HT1080 (cell line): ENCODE results near the gene BRME1. TPM values are rescaled to one million over a fixed set of nuclear protein-coding genes. Genes with fewer than 3 reads are reported as not detected.

ENCODE experiments used
- DNase-seq: peaks from one replicate; pipeline ENCODE4 v3.0.0-alpha.2; 2015; ENCODE audit warnings: low read depth
- total RNA-seq: library from RNA; depleted of rRNA; stranded (reverse); fragments of >200 nt; shearing (Covaris generic); gene quantifications from 2 replicates; pipeline ENCODE4 v1.2.3, GENCODE V29; 2014

Gene BRME1
- total RNA-seq, 1 experiment from 2014 or later, result 2.0 TPM

DNA sequence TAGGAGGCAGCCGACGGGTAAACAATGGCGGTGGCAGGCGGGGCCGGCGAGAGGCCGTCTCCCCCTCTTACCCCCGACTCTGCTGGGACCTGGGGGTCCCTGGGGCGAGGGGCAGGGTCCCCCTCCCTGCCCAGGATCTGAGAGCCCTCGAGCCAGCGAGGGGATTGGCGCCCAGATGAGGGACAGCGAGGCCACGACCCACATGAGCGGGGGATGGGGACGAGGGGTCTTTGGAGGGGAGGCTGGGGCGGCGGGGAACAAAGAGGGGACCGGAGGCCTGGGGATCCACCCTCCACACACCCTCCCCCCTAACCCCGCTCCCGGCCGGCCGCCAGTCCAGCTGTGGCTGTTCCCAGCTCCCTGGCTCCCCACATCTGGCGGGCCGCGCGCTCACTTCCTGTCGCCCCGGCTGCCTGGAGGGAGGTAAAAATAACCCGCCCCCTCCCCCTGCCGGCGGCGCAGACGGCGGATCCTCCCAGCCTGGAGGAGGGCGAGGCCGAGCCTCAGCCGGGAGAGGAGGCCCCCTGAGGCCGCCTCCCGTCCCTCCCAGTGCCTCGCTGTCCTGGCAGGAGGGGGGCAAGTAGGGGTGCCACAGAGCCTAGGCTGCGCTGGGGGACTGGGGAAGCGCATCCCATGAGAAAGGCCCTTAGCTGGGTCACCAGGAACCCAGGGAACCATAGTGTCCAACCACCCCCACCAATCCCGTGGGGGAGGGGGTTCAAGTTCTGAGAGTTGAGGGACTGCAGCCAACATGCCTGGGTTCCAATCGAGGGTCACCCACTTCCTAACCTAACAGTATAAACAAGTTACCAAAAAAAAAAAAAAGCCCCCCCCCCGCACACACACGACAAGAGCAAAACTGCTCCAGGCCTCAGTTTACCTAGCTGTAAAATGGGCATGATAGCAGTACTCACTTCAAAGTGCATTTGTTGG is 58.2 kb downstream of the BRME1 start:
- peak; percentile 93 for DNase-seq

DNA sequence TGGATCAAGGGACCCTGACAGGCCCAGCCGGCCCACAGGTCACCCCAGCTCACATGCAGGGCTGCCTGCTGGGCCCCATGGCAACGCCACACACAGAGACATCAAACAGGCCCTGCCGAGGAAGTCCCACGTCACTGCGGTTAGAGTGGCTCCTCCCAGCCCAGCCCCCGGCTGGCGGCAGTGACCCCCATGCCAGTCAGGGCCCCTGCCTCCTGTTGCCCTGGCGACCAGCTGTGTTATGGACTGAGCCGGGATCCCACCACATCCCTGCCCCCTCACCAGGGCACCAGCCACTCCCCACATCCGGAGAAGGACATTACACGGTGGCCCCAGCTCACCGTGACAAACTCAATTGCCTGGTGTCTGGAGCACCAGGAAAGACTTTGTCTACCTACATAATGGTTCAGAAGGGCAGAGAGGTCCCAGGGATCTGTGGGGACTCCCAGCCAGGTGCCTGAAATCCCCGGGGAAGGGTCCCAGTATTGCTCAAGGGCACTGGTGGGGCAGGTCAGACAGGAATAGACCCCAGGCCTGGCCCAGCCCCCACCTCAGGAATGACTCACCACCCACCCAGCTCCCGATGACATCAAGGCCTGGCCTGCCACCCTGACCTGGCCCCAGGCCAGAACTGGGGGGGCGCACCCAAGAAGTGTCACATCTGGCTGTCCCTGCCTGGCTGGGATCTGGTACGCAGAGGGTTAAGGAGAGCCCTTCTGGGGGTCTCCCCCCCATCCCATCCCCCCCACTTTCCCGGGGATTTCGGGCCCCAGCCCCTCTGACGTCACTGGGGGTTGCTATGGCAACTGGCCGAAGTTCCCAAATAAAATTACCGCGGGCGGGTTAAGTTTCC is 59.1 kb downstream of the BRME1 start:
- peak; percentile 98 for DNase-seq

DNA sequence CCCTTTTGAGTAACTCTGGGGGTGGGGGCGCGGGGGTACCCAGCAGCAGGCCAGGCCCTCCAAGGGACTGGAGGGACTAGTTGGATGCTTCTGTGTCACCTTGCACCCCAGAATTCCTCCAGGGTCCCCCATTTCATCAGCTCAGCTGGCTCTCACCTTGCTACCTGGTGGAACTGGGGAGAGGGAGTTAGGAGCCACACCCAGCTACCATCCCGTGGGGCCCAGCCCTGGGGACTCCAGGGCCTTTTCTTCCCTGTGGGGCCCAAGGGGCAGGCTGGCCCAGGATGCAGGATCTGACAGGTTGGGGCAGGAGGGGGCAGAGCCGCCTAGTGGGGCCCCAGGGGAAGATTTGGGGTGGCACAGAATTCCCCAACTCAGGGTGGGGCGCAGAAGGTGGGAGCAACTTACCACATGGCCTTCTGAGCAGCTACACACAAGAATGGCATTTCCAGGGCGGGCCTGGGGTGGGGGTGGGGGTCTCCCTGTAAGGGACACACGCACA is 61.7 kb downstream of the BRME1 start:
- DNase-seq, result no peak

DNA sequence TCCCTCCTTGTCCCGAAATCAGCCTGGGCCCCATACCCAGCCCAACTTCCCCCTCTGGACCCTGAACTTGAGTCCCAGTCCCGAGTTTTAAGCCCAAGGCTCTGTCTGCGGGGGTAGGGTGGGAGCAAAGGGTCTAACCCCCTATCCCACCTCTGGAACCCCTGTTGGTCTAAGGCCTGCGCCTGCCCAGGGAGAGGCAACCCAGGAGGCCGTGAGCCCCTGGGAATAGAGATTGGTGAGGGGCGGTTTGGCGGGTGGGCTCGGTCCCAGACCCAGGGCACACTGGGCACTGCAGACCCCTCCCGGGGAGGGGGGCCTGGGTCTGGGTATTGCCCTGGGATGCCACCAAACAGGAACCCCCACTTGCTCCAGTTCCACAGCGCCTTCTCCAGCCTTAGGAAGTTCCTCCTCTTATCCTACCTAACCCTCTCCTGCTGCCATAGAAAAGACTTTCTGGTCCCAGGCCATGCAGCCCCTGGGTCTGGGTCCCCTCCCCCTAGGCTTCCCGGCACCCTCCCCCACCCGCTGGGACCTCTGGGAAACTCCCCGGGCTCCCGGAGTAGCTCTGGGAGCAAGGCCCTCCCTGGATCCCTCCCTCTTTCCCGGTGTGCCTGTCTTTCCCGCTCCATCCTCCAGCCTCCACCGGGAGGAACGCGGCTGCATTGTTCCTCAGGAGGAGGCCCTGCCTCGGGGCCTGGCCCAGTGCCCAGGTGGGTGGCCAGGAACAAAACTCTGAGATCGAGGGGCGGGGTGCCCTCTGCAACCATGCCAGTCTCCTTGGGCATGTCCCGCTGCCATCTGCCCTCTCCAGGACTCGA is 62.6 kb downstream of the BRME1 start:
- DNase-seq, result peak; percentile 68

DNA sequence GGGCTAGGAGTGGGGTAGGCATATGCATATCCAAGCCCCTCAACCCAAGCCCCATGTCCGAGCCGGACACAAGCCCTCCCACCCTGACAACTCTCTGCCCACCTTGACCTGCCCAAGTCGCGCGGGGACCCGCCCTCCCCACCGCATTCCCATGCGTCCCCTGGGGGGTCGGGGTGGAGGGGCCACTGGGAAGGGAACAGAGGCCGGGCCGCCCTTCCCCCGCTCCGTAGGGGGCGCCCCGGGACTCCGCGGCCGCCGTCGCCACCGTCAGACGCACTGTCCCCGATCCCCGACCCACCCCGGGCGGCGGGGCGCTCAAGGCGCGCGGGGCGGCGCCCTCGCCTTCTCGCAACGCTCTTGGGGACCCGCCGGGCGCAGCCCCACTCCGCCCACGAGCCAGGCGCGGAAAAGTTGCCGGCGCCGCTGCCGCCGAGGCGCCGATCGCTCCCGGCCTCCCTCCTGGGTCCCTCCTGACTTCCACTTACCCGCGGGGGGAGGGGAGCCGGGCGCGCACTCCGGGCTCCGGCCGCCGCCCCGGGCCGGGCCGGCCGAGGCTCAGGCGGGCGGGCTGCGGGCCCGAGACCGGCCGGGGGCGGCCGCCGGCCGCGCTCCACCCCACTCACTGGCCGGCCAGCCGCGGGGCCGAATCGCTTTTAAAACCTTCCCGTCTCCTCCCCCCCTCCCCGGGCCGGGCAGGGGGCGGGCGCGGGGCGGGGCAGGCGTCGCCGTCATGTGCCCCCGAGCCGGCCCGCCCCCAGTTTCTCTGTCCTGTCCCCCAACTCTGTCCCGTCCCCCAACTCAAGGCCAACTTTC is 63.4 kb downstream of the BRME1 start:
- peak; percentile 66 for DNase-seq

DNA sequence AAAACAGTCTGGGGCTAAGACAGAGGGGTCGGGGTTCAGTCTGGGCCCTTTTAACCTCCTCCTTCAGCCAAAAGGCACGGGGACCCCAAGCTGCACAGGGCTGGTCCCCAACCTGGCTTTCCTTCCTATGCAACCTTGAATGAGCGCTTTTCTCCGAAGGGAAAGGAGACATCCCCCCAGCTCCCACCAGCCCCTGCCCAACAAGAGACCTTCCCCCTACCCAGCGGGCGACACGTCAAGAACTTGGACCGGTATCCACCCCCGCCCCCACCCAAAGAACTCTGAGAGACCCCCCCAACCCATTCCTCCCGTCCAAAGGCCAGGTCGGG is 64.0 kb downstream of the BRME1 start:
- no peak for DNase-seq

DNA sequence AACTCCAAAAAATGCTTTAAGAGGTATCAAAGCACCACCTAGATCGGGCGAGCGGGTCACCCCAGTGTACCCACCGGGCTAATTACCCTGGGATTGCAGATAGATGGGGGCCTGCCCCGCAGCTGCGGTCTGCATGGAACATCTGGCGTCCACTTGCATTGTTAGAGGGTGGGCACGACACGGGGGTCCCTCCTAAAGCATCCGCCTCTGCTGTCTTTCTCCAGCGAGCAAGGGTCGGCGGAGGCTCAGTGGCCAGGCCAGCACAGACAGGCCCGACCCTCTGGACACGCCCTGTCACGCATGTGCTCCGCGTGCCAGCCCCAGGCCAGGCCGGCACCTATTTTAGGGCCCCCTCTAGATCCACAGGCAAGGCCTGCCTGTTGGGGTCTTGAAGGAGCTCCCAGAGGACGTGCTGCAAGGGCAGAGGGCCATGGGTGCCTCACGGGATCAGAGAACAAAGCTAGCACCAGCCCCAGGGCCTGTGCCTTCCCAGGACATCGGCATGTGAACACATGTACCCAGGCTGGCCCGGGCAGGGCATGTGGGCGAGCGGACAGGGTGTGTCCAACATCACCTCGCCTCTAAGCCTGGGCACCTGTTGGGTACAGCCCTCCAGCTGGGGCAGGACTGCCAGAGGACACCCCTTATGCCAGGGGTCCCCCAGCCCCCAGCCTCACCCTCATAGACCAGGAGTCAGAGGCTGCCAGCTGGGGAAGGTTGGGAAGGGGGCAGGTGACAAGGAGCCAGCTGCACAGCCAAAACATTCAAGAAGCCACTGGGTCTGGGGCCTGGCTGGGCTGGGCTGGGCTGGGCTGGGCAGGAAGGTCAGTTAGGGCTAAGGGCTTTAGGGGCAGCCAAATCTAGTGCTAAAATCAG is 64.6 kb downstream of the BRME1 start:
- peak; percentile 69 for DNase-seq

DNA sequence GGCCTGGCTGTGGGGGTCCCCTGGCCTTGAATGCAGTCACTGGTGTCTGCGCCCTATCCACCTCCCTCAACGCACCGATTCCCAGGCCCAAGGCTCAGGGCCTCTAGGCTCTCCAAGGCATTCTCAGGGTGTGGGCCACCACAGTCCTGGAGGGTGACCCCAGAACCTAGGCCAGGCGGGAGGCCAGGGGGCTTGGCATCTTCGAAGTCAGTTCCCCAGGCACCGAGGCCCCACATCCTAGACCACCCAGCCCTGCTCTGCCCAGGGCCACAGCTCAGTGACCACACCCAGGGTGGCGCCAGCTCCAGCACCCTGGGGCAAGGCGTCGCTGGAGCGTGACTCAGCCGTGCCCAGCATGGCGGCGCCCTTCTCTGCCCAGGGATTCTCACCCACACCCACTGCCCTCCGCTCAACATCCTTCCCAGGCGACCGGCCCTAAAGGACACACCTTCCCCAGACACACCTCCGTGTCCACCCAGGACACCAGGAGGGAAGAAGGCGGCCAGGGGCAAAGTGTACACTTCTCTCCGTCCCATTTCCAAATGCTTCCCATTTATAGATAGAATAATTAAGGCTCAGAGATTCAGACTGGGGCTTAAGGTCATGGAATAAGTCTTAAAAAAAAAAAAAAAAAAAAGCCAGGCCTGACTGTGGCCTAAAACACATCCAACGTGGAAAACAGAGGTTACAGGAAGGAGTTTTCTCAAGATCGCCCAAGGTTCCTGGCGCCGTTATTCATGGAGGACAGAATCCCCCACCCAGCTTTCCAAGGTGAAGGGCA is 65.4 kb downstream of the BRME1 start:
- DNase-seq, result peak; percentile 84

DNA sequence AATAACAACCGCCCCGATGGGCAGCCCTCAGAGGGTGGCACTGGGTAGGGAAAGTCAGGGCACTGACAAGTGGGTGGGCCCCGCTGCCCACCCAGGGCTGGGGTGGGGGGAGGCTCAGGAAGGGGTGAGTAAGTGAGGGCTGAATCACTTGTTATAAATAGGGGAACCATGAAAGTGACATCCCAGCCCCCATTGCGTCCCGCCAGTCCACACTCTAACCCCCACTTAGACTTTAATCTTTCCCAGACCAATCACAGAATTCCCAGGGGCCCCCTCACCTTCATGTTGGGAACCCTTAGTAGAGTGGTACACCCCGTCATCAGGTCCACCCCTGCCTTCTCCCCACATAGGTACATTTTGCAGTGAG is 66.0 kb downstream of the BRME1 start:
- DNase-seq, result no peak

DNA sequence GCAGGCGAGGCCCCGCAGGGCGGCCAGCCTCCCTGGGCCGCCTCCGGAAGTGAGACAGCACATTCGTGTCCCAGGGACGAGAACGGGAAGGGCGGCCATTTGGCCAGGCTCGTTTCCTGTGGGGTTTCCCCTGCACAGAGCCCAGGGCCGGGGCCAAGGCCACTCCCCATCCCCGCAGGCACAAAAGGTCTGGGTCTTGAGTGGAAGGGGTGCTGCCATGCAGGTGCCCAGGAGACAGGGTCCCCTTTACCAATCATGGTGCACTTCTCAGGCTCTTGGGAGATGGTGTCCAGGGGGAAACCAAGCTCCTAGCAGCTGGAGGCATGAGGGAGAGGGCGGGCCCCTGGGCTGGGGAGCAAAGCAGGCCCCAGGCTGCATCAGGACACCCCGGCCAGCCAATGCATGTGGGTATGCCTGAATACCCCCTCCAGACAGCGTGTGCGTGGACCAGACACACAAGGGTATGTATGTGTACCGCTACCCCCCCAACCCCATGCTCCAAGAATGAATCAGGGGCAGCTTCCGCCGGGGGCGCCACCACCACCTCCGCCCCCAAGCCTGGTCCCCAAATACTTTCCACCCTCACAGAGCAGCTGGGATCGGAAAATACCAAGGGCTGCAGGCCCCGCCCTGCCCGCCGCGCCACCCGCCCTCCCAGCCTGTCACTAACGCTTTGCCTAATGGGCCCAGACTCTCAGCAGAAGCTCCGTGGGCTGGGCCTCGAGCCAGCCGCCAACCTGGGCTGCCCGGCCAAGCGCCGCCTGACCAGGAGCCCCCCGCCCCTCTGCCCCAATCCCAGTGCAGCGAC is 66.6 kb downstream of the BRME1 start:
- DNase-seq, result peak; percentile 90

DNA sequence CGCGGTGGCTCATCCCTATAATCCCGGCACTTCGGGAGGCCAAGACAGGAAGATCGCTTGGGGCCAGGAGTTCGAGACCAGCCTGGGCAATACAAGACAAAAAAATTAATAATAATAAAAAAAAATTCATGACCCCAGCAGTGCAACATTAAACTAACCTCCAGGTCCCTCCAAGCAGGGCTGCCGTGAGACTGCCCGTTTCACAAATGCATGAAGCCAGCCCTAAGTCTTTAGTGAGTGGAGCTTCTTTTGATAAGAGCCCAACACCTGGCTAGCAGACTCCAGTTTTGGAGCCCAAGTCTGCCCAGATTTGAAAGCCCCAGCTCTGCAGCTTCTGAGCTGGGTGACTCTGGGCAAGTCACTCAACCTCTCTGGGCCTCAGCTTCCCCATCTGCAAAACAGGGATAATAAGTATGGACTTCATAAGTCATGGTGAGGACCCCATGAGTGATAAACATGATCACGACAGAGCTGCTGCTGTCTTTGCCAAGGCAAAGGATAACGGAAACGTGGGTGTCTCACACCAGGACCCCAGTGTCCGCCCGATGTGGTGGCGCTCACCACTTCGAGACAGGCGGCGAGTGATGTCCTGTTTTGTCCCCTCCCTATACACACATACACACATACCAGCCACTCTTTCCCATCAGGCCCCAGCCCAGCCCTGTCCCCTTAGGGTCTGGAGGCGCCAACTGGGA is 67.3 kb downstream of the BRME1 start:
- DNase-seq, result no peak

DNA sequence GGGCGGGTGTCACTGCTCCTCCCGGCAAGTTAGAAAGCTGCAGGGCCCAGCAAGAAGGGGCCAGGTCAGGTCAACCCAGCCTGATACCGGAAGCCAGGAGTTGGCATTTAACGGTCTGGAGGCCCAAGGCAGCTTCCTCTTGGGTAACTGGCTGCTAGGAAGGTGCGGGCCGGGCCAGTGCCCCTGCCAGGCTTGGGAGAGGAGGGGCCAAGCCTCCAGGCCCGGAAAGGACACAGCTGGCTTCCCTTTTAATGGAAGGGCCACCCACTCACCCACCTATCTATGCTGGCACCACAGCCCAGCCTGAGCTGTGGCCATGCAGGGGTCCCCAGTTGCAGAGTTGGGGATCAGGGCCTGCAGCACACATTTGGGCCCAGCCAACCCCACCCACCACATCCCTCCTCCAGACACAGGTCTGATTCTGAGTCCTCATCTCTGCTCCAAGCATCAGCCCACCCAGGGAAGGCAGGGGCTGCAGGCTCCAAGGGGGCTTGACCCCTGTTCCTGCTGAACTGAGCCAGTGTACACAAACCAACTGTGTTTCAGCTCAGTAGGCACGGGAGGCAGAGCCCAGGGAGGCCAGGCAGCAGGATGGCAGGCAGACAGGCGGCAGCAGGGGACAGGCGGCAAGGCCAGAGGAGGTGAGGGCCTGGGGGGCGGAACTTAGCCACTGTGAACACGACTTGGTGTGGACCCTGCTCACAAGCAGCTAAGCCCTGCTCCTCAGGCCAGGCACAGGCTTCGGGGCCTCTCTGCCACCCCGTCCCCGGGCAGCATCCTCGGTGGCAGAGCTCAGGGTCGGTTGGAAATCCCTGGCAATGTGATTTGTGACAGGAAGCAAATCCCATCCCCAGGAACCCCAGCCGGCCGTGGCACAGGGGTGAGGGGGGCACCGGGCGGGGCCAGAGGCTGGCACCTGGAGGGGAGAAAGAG is 69.9 kb downstream of the BRME1 start:
- DNase-seq, result no peak

DNA sequence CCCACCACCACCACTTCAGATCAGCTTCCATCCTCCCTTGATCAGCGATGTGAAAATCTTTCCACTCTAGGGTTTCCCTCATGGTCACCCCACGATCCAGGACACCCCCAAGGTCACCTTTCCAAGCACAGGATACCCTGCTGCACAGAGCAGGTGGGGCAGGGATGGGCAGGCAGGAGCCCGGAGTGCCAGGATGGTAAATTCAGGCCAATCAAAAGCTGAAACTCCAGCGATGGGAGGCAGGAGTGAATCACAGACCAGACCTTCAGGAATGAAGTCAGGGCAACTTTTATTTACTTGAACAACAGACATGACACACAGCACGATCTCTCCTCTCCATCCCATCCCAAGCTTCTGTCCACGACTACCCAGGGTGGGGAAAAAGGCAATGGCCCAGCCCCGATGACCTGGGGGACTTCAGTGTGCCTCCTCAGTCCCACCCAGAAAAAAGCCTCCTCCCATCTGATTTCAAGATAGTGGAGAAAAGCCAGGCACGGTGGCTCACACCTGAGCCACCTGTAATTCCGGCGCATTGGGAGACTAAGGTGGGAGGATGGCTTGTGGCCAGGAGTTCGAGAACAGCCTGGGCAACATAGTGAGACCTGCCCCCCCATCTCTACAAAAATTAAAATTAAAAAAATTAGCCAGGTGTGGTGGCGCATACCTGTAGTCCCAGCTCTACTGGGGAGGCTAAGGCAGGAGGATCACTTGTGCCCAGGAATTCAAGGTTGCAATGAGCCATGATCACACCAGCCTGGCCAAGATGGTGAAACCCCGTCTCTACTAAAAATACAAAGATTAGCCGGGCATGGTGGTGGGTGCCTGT is 71.5 kb downstream of the BRME1 start:
- DNase-seq, result peak; percentile 52

DNA sequence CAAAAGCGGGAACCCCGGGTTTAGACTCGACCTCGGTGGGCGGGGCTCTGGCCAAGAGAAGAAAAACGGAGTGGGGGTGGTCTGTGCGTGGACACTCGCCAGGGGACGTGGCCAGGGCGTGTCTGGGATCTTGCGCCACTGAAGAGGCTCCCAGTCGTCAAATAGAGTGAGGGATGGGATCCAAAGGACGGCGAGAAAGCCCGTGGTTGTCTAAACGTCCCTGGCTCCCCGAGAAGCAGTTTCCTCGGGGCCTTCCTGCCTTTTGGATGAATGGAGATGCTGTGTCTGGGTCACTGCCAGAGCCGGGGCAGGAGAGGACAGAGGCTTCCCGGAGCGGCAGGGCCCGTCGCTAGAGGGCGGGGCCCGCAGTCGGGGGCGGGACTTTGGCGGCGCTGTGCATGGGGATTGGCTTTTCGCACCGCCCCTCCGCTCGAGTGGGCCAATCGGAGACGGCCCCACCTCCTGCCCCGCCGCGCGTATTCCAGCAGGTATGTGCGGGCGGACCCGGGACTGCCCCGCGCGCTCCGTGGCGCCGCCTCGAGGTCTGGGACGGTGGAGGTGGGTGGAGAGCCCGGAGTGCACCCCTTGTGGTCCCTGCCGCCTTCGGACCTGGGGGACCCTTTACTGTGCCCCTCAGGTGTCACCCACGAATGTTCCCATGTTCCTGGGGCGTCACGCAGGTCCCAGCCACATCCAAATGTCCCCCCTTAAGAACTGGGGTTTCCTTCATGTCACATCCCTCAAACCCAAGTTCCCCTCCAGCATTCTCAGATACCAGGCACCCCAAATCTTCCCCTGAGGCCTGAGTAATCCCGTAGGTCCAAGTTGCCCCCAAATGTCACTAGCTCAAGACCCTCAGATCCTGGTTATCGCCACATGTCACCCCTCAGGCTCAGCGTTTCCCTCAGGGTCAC is 72.3 kb downstream of the BRME1 start:
- peak; percentile 82 for DNase-seq
